ENCODE measurements around the gene CCDC85A. TPM values are rescaled to one million over a fixed set of nuclear protein-coding genes. Genes with fewer than 3 reads are reported as not detected.

The CCDC85A gene
- total RNA-seq, 1 donor from 2014 or later, result 0.43 TPM

DNA sequence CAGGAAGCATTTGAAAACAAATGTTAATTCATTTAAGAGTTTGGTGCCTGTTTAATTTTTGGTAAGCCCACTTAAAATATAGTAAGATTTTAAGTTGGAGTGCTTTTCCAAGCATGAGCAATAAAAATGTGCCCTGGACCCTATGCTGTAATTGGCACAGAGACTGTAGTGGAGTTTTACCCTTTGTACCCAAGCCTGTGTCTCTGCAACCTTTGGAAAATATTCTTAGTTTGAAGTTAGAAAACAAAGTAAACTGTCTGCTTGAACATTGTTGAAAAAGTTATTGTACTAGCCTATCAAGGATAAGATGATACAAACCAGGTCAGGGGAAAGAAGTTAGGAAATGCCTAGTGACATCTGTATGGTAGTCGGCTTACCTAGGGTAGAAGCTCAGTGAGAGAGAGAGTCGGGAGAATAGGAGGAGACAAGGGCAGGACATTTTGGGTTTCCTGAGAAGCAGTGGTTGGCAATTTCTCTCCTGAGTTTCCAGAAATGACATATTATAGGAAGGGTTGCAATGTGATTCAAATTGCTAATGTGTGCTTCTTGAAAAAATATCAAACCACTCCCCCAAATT lies 66.5 kb downstream of the CCDC85A start:
- no peak overlapping the region for H3K9ac ChIP-seq
- H3K4me3 ChIP-seq, result no peak overlapping the region
- H3K27me3 ChIP-seq, result no peaks in the 10 kb centered on the region
- H2AFZ ChIP-seq (replicated peaks), result no peak overlapping the region
- H3K9me3 ChIP-seq (ENCODE audit: low read depth), result no peaks in the 10 kb centered on the region
- H3K27ac Mint-ChIP-seq, result no peak overlapping the region
- H3K4me1 ChIP-seq, result no peaks in the 10 kb centered on the region
- DNase-seq (ENCODE audit: low spot score), result no peak
- no peaks in the 10 kb centered on the region for H3F3A ChIP-seq (ENCODE audit: low read depth)
- H3K36me3 Mint-ChIP-seq, result no peaks in the 10 kb centered on the region
- no peaks in the 10 kb centered on the region for H3K36me3 ChIP-seq
- TF ChIP-seq, protein P1, sequence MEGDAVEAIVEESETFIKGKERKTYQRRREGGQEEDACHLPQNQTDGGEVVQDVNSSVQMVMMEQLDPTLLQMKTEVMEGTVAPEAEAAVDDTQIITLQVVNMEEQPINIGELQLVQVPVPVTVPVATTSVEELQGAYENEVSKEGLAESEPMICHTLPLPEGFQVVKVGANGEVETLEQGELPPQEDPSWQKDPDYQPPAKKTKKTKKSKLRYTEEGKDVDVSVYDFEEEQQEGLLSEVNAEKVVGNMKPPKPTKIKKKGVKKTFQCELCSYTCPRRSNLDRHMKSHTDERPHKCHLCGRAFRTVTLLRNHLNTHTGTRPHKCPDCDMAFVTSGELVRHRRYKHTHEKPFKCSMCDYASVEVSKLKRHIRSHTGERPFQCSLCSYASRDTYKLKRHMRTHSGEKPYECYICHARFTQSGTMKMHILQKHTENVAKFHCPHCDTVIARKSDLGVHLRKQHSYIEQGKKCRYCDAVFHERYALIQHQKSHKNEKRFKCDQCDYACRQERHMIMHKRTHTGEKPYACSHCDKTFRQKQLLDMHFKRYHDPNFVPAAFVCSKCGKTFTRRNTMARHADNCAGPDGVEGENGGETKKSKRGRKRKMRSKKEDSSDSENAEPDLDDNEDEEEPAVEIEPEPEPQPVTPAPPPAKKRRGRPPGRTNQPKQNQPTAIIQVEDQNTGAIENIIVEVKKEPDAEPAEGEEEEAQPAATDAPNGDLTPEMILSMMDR (IDR thresholded peaks at IDR 0.05), result no peak
- no peak for TF ChIP-seq EZH2phosphoT487 (IDR thresholded peaks at IDR 0.05)
- TF ChIP-seq EZH2 (IDR thresholded peaks at IDR 0.05), result no peak
- H3K27me3 Mint-ChIP-seq (ENCODE audit: insufficient read depth, low read depth), result no peaks in the 10 kb centered on the region
- H3K4me3 Mint-ChIP-seq, result no peak overlapping the region
- no peaks in the 10 kb centered on the region for H3K9me3 Mint-ChIP-seq
- no peaks in the 10 kb centered on the region for H4K20me1 ChIP-seq (ENCODE audit: low read depth)
- no peaks in the 10 kb centered on the region for H3K79me2 ChIP-seq (ENCODE audit: low read depth)
- no peak overlapping the region for H3K4me2 ChIP-seq
- no peak overlapping the region for H3K27ac ChIP-seq
- no peaks in the 10 kb centered on the region for H3K4me1 Mint-ChIP-seq

DNA sequence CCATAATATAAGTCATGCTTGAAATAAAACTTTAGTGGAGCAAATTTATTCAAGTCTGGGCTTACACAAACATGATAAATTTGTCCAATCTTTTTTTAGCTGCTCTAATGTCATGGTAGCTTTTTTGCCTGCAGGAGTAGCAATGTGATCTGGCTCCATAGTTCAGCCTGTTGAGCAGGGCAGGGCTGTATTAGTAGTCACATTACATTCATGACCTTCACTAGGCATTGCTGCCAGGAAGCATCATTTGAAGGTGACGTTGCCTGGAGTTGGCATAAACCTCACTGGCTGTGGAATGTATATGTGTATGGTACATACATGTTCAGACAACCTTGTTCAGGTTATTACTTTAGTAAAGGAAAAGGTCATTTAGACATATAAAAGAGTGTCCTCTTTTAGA lies 76.6 kb downstream of the CCDC85A start:
- Histone ChIP-seq H3F3A (ENCODE audit: low read depth) (no peaks in the 10 kb centered on the region), H3K9me3 (ENCODE audit: low read depth) (no peaks in the 10 kb centered on the region), H3K4me2 (no peak overlapping the region), H3K4me1 (no peaks in the 10 kb centered on the region), H3K27ac (no peak overlapping the region), H3K79me2 (ENCODE audit: low read depth) (no peaks in the 10 kb centered on the region), H3K9ac (no peak overlapping the region), H2AFZ (replicated peaks) (no peak overlapping the region), H3K36me3 (no peaks in the 10 kb centered on the region), H3K4me3 (no peak overlapping the region), H3K27me3 (no peaks in the 10 kb centered on the region), H4K20me1 (ENCODE audit: low read depth) (no peaks in the 10 kb centered on the region)
- H3K27ac Mint-ChIP-seq, result no peak overlapping the region
- DNase-seq (ENCODE audit: low spot score), result no peak
- no peaks in the 10 kb centered on the region for H3K27me3 Mint-ChIP-seq (ENCODE audit: insufficient read depth, low read depth)
- H3K4me3 Mint-ChIP-seq, result no peak overlapping the region
- H3K9me3 Mint-ChIP-seq, result no peaks in the 10 kb centered on the region
- TF ChIP-seq EZH2 (IDR thresholded peaks at IDR 0.05) (no peak), EZH2phosphoT487 (IDR thresholded peaks at IDR 0.05) (no peak)
- TF ChIP-seq, protein P1 (IDR thresholded peaks at IDR 0.05), result no peak
- no peaks in the 10 kb centered on the region for H3K4me1 Mint-ChIP-seq
- no peaks in the 10 kb centered on the region for H3K36me3 Mint-ChIP-seq

DNA sequence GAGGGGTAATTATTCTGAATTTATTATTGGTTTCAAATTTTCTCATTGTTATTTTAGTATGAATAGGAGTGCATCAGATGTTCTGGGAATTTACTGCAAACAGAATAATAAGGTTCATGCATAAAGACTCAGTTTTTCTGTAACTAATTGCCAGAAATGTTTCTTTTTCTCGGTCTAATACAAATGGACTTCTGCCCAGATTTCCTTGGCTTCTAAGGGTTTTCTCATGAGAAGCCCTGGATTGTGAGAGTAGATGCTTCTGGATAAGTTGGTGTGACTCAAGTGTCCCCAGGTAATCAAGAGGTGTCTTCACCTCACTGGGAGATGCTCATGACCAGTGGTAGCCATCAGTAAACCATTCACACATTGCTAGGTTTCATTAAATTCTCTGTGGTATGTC lies 78.5 kb downstream of the CCDC85A start:
- H3K79me2 ChIP-seq (ENCODE audit: low read depth), result no peaks in the 10 kb centered on the region
- DNase-seq (ENCODE audit: low spot score), result no peak
- H3K27me3 Mint-ChIP-seq (ENCODE audit: insufficient read depth, low read depth), result no peaks in the 10 kb centered on the region

More for the DNA sequence above, 78.5 kb downstream of the CCDC85A start:
- Mint-ChIP-seq H3K27ac (no peak overlapping the region), H3K4me1 (no peaks in the 10 kb centered on the region), H3K36me3 (no peaks in the 10 kb centered on the region), H3K9me3 (no peaks in the 10 kb centered on the region), H3K4me3 (no peak overlapping the region)
- Histone ChIP-seq H3K27me3 (no peaks in the 10 kb centered on the region), H3F3A (ENCODE audit: low read depth) (no peaks in the 10 kb centered on the region), H3K9ac (no peak overlapping the region), H3K9me3 (ENCODE audit: low read depth) (no peaks in the 10 kb centered on the region), H3K4me3 (no peak overlapping the region), H3K4me1 (no peaks in the 10 kb centered on the region), H3K4me2 (no peak overlapping the region), H4K20me1 (ENCODE audit: low read depth) (no peaks in the 10 kb centered on the region), H3K36me3 (no peaks in the 10 kb centered on the region), H2AFZ (replicated peaks) (no peak overlapping the region), H3K27ac (no peak overlapping the region)
- TF ChIP-seq EZH2phosphoT487 (IDR thresholded peaks at IDR 0.05), result no peak
- TF ChIP-seq, protein P1 (IDR thresholded peaks at IDR 0.05), result no peak
- no peak for TF ChIP-seq EZH2 (IDR thresholded peaks at IDR 0.05)

Data from neural progenitor cell (in vitro differentiated cells).